ENCODE data around the gene LKAAEAR1. TPM values are rescaled to one million over a fixed set of nuclear protein-coding genes. Genes with fewer than 3 reads are reported as not detected.

LKAAEAR1 gene
- total RNA-seq, 1 donor from 2014 or later, result not detected

- Mint-ChIP-seq H3K9me3 (ENCODE audit: unreplicated experiment) (no peaks in the 10 kb centered on the region), H3K4me1 (ENCODE audit: unreplicated experiment) (peaks cover 2% of the 10 kb centered on the region), H3K4me3 (ENCODE audit: unreplicated experiment) (no peak overlapping the region), H3K27me3 (ENCODE audit: unreplicated experiment) (peaks cover 6% of the 10 kb centered on the region), H3K36me3 (ENCODE audit: low read depth, unreplicated experiment) (no peaks in the 10 kb centered on the region), H3K27ac (ENCODE audit: unreplicated experiment) (no peak overlapping the region)
- DNase-seq (ENCODE audit: low spot score), result no peak
- TF ChIP-seq, protein P1, sequence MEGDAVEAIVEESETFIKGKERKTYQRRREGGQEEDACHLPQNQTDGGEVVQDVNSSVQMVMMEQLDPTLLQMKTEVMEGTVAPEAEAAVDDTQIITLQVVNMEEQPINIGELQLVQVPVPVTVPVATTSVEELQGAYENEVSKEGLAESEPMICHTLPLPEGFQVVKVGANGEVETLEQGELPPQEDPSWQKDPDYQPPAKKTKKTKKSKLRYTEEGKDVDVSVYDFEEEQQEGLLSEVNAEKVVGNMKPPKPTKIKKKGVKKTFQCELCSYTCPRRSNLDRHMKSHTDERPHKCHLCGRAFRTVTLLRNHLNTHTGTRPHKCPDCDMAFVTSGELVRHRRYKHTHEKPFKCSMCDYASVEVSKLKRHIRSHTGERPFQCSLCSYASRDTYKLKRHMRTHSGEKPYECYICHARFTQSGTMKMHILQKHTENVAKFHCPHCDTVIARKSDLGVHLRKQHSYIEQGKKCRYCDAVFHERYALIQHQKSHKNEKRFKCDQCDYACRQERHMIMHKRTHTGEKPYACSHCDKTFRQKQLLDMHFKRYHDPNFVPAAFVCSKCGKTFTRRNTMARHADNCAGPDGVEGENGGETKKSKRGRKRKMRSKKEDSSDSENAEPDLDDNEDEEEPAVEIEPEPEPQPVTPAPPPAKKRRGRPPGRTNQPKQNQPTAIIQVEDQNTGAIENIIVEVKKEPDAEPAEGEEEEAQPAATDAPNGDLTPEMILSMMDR (IDR thresholded peaks at IDR 0.05; ENCODE audit: unreplicated experiment), result no peak
Measured at GRCh38 chr20:64116541-64117431, 32.6 kb upstream of the LKAAEAR1 start.

- no peak overlapping the region for H3K4me3 Mint-ChIP-seq (ENCODE audit: unreplicated experiment)
- TF ChIP-seq, protein P1 (IDR thresholded peaks at IDR 0.05; ENCODE audit: unreplicated experiment), result no peak
- H3K9me3 Mint-ChIP-seq (ENCODE audit: unreplicated experiment), result no peaks in the 10 kb centered on the region
- no peak overlapping the region for H3K27ac Mint-ChIP-seq (ENCODE audit: unreplicated experiment)
- H3K27me3 Mint-ChIP-seq (ENCODE audit: unreplicated experiment), result peaks cover 10% of the 10 kb centered on the region
- DNase-seq (ENCODE audit: low spot score), result no peak
- H3K4me1 Mint-ChIP-seq (ENCODE audit: unreplicated experiment), result peaks cover 2% of the 10 kb centered on the region
- no peaks in the 10 kb centered on the region for H3K36me3 Mint-ChIP-seq (ENCODE audit: low read depth, unreplicated experiment)
Measured at GRCh38 chr20:64116016-64116415, 31.8 kb upstream of the LKAAEAR1 start.

GRCh38 chr20:64115171-64115911, 31.1 kb upstream of the LKAAEAR1 start:
- no peaks in the 10 kb centered on the region for H3K36me3 Mint-ChIP-seq (ENCODE audit: low read depth, unreplicated experiment)
- H3K4me3 Mint-ChIP-seq (ENCODE audit: unreplicated experiment), result no peak overlapping the region
- H3K4me1 Mint-ChIP-seq (ENCODE audit: unreplicated experiment), result peaks cover 2% of the 10 kb centered on the region
- H3K27me3 Mint-ChIP-seq (ENCODE audit: unreplicated experiment), result peaks cover 9% of the 10 kb centered on the region
- H3K9me3 Mint-ChIP-seq (ENCODE audit: unreplicated experiment), result no peaks in the 10 kb centered on the region
- no peak overlapping the region for H3K27ac Mint-ChIP-seq (ENCODE audit: unreplicated experiment)
- DNase-seq (ENCODE audit: low spot score), result no peak
- TF ChIP-seq, protein P1 (IDR thresholded peaks at IDR 0.05; ENCODE audit: unreplicated experiment), result no peak

GRCh38 chr20:64114356-64114971, 30.3 kb upstream of the LKAAEAR1 start:
- Mint-ChIP-seq H3K9me3 (ENCODE audit: unreplicated experiment) (no peaks in the 10 kb centered on the region), H3K4me3 (ENCODE audit: unreplicated experiment) (no peak overlapping the region), H3K36me3 (ENCODE audit: low read depth, unreplicated experiment) (no peaks in the 10 kb centered on the region), H3K27me3 (ENCODE audit: unreplicated experiment) (peaks cover 6% of the 10 kb centered on the region), H3K4me1 (ENCODE audit: unreplicated experiment) (no peaks in the 10 kb centered on the region), H3K27ac (ENCODE audit: unreplicated experiment) (no peak overlapping the region)
- TF ChIP-seq, protein P1 (IDR thresholded peaks at IDR 0.05; ENCODE audit: unreplicated experiment), result no peak
- DNase-seq (ENCODE audit: low spot score), result no peak
